Thyroid gland (tissue), 4 donors: ENCODE results near the gene DDX28. TPM values are rescaled to one million over a fixed set of nuclear protein-coding genes. Genes with fewer than 3 reads are reported as not detected.
"Not testable (repeated sequence)": the region's sequence is repeated elsewhere in the genome, so short reads cannot be mapped to it uniquely, and the experiment has no call there.

ENCODE experiments used
- DNase-seq, 2 donors: peaks; one replicate each; pipeline ENCODE4 v3.0.0-alpha.2; 2019
- H3K27ac ChIP-seq, 3 donors: fragments of 200-600 bp; sonication (generic); 1 replicate in 2 of 3; 2 replicates in 1 of 3; pipeline ENCODE4 v1.5.1; 2016 to 2019; ENCODE audit warnings: mild to moderate bottlenecking in 1 of 3, moderate library complexity in 1 of 3
- H3K27me3 ChIP-seq: fragments of 200-600 bp; sonication (generic); one replicate; pipeline ENCODE4 v1.5.1; 2019
- H3K36me3 ChIP-seq, 2 donors: fragments of 200-600 bp; sonication (generic); one replicate each; pipeline ENCODE4 v1.5.1; 2016 to 2019
- H3K4me1 ChIP-seq, 2 donors: fragments of 200-600 bp; sonication (generic); one replicate each; pipeline ENCODE4 v1.5.1; 2017 to 2019
- H3K4me3 ChIP-seq, 3 donors: fragments of 200-600 bp; sonication (generic); replicated peaks in 1 of 3; 1 replicate in 2 of 3; 2 replicates in 1 of 3; pipeline ENCODE4 v1.5.1; 2016; ENCODE audit warnings: mild to moderate bottlenecking in 1 of 3
- H3K9me3 ChIP-seq: fragments of 200-600 bp; sonication (generic); one replicate; pipeline ENCODE4 v1.5.1; 2017
- POLR2A ChIP-seq, 2 donors: fragments of 450-650 bp; IDR thresholded peaks; one replicate each; pipeline ENCODE4 v1.6.1; 2017; ENCODE audit warnings: antibody characterized with exemption in 2 of 2, mild to moderate bottlenecking in 2 of 2, moderate library complexity in 1 of 2
- WGBS, 2 donors: methylation state at CpG; one replicate each; pipeline ENCODE4 v1.1.5; 2017; 5-methylcytosine and 5-hydroxymethylcytosine counted together
- intact Hi-C: fragments of 100-400 bp; cut with DNase I; formaldehyde crosslinking; loops from one replicate; pipeline ENCODE4 v1.15.1; 2023
- total RNA-seq, 4 donors: library from RNA; depleted of rRNA; stranded (reverse); fragments of >200 nt; gene quantifications; one replicate each; pipeline ENCODE4 v1.2.3, GENCODE V29; 2016
- TF ChIP-seq, protein P1 (sequence below), 6 experiments: fragments of 200-600 bp in 3 of 6; fragments of 450-650 bp in 3 of 6; sonication (generic) in 3 of 6; IDR thresholded peaks; one replicate each; pipeline ENCODE4 v1.5.1; 2016 to 2019; ENCODE audit warnings: antibody characterized with exemption in 6 of 6, mild to moderate bottlenecking in 2 of 6, inconsistent platforms in 1 of 6, moderate library complexity in 1 of 6

Gene DDX28
- total RNA-seq, 4 donors from 2014 or later = 4.2 to 10.0 (median 6.6) TPM

DNA sequence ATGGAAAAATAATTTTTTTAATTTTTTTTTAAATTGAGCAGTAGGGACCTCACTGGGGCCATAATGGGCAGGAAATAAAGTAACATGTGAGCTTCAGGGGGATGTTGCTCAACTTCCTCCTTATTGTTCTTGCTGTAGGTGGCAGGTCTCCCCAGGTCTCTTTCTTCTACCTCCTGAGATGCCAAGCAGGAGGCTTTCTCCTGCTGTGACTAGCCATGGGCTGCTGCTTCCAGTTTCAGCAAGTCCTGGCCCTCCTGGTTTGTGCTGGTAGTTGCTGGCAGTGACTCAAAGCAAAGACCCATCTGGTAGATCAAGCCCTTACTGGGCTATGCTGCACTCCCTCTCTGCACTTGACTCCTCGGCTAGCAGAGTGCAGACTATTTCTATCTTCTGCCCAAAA, 9.6 kb downstream of the DDX28 start:
- Histone ChIP-seq H3K4me3 (no peak overlapping the region), H3K27me3 (no peaks in the 10 kb centered on the region), H3K9me3 (no peaks in the 10 kb centered on the region), H3K4me1 (no peaks in the 10 kb centered on the region), H3K27ac (no peak overlapping the region), H3K36me3 (no peaks in the 10 kb centered on the region)
- WGBS, 2 donors = 53 to 80% methylated on average over 1 of the region's 1 CpG
- no peak for TF ChIP-seq POLR2A (IDR thresholded peaks at IDR 0.05)
- TF ChIP-seq, protein P1, sequence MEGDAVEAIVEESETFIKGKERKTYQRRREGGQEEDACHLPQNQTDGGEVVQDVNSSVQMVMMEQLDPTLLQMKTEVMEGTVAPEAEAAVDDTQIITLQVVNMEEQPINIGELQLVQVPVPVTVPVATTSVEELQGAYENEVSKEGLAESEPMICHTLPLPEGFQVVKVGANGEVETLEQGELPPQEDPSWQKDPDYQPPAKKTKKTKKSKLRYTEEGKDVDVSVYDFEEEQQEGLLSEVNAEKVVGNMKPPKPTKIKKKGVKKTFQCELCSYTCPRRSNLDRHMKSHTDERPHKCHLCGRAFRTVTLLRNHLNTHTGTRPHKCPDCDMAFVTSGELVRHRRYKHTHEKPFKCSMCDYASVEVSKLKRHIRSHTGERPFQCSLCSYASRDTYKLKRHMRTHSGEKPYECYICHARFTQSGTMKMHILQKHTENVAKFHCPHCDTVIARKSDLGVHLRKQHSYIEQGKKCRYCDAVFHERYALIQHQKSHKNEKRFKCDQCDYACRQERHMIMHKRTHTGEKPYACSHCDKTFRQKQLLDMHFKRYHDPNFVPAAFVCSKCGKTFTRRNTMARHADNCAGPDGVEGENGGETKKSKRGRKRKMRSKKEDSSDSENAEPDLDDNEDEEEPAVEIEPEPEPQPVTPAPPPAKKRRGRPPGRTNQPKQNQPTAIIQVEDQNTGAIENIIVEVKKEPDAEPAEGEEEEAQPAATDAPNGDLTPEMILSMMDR (IDR thresholded peaks at IDR 0.05) = no peak
- intact Hi-C loops = no loop called here
- DNase-seq = no peak

DNA sequence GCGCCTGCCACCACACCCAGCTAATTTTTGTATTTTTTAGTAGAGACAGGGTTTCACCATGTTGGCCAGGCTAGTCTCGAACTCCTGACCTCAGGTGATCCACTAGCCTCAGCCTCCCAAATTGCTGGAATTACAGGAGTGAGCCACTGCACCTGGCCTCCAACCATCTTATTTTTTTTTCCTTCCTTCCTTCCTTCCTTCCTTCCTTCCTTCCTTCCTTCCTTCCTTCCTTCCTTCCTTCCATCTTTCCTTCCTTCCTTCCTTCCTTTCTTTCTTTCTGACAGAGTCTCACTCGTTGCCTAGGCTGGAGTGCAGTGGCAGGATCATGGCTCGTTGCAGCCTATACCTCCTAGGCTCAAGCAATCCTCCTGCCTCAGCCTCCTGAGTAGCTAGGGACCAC, 13.2 kb downstream of the DDX28 start:
- 82% methylated on average over 4 of the region's 4 CpGs for WGBS, 2 donors
- intact Hi-C loops, H3K27me3 ChIP-seq, H3K4me1 ChIP-seq, H3K27ac ChIP-seq, DNase-seq, H3K36me3 ChIP-seq, H3K9me3 ChIP-seq, H3K4me3 ChIP-seq: not testable (repeated sequence)

DNA sequence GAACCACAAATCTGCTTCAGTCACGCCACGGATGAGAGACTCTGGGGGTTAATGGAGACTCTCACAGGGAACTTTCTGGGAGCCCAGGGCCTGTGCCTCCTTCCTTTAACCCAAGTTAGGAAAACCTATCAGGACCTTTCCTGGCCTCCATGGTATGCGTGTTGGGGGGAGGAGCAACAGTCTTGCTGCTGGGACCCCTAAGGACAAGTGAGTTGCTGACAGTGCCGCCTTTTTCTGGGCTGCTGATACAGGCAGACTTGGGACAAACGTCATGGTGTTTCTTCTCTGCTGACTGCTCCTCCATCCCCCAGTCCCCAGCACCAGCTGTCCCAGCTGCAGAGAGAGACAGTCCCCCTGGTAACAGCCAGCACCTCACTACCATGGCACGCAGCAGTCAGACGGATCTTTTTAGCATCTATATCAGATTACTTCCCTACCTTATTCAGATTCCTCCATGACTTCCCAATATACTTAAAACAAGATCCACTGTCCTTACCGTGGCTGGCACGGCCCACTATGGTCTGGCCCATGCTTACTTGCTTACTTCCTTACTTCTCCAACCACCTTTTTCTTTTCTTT, 13.8 kb downstream of the DDX28 start:
- H3K9me3 ChIP-seq = no peaks in the 10 kb centered on the region
- H3K27ac ChIP-seq = no peak overlapping the region
- DNase-seq = no peak
- intact Hi-C loops = no loop called here
- H3K4me1 ChIP-seq = peaks cover 0 to 7% of the 10 kb centered on the region in 2 donors
- 50 to 62% methylated on average over 8 to 9 of the region's 9 CpGs for WGBS, 2 donors
- no peak for TF ChIP-seq POLR2A (IDR thresholded peaks at IDR 0.05)
- TF ChIP-seq, protein P1 (IDR thresholded peaks at IDR 0.05) = no peak
- no peak overlapping the region for H3K4me3 ChIP-seq
- no peaks in the 10 kb centered on the region for H3K27me3 ChIP-seq
- H3K36me3 ChIP-seq = no peaks in the 10 kb centered on the region

DNA sequence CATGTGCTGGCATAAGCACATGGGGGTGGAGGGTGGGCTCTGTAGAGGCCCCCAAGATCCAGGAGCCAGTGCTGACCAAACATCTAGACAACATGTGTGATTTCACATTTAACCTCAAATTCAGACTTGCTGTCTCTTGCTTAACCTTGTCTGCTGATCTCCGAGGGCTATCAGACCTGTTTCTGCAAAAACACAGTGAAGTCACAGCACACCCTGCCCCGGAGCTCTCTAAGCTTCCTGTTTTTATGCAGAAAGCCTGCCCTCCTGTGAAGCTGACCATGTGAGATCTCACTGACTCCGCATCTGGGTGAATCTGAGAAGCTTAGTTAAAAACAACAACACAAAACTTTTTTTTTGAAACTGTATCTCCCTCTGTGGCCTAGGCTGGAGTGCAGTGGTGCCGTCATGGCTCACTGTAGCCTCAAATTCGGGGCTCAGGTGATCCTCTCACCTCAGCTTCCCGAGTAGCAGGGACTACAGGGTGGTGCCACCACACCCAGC, 17.2 kb downstream of the DDX28 start:
- Histone ChIP-seq H3K27ac (peak overlapping the region in 2 of 3 donors; percentile 29 to 38), H3K36me3 (no peaks in the 10 kb centered on the region), H3K4me3 (no peak overlapping the region), H3K9me3 (no peaks in the 10 kb centered on the region), H3K27me3 (no peaks in the 10 kb centered on the region), H3K4me1 (peaks cover 0 to 7% of the 10 kb centered on the region in 2 donors)
- DNase-seq = peak; percentile 12 to 21
- no peak for TF ChIP-seq POLR2A (IDR thresholded peaks at IDR 0.05)
- TF ChIP-seq, protein P1 (IDR thresholded peaks at IDR 0.05) = no peak
- WGBS, 2 donors = 36 to 46% methylated on average over 6 of the region's 6 CpGs
- intact Hi-C loops = no loop called here

DNA sequence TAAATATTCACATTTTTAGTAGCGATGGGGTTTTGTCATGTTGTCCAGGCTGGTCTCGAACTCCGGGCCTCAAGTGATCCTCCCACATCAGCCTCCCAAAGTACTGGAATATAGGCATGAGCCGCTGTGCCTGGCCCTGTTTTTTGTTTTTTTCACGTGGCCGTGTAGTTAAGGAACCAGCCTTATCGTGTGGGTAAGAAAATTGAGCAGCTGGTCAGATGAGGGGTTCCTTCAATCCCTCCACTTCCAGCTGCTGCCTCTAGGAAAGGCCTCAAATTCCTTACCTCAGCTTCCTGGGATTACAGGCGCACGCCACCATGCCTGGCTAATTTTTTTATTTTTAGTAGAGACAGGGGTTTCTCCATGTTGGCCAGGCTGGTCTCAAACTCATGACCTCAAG, 17.8 kb downstream of the DDX28 start:
- DNase-seq = no peak
- 88 to 92% methylated on average over 9 of the region's 9 CpGs for WGBS, 2 donors
- Histone ChIP-seq H3K36me3 (no peaks in the 10 kb centered on the region), H3K27me3 (no peaks in the 10 kb centered on the region), H3K27ac (peak overlapping the region in 2 of 3 donors; percentile 29 to 38), H3K9me3 (no peaks in the 10 kb centered on the region), H3K4me3 (no peak overlapping the region), H3K4me1 (peaks cover 0 to 7% of the 10 kb centered on the region in 2 donors)
- TF ChIP-seq POLR2A (IDR thresholded peaks at IDR 0.05) = no peak
- TF ChIP-seq, protein P1 (IDR thresholded peaks at IDR 0.05) = no peak
- intact Hi-C loops = no loop called here
